Kidney epithelial cell (primary cell): Measurements from ENCODE around the gene LCN15. TPM values are rescaled to one million over a fixed set of nuclear protein-coding genes. Genes with fewer than 3 reads are reported as not detected.

ENCODE experiments used
- DNase-seq: peaks from one replicate; pipeline ENCODE4 v3.0.0-alpha.2; 2010; ENCODE audit warnings: low read depth
- H3K27me3 ChIP-seq: 2 replicates; pipeline ENCODE4 v1.6.0; 2011; ENCODE audit warnings: low read length; ENCODE audit not compliant: control insufficient read depth, insufficient read depth
- H3K36me3 ChIP-seq: 2 replicates; pipeline ENCODE4 v1.5.1; 2011; ENCODE audit warnings: low read length; ENCODE audit not compliant: control insufficient read depth, insufficient read depth
- H3K4me3 ChIP-seq: 2 replicates; pipeline ENCODE4 v1.5.1; 2011; ENCODE audit warnings: low read depth, mild to moderate bottlenecking, control low read depth, low read length
- total RNA-seq: library from RNA; depleted of rRNA; stranded (reverse); fragments of >200 nt; gene quantifications from 2 replicates; pipeline ENCODE4 v1.2.3, GENCODE V29; 2015
- TF ChIP-seq, protein P1 (sequence below): IDR thresholded peaks from 2 replicates; pipeline ENCODE4 v1.5.1; 2011; ENCODE audit warnings: mild to moderate bottlenecking, moderate library complexity, low read length, control low read depth, inconsistent platforms; ENCODE audit not compliant: insufficient read depth, poor library complexity, severe bottlenecking

Gene LCN15
- total RNA-seq, 1 donor from 2014 or later = not detected

DNA sequence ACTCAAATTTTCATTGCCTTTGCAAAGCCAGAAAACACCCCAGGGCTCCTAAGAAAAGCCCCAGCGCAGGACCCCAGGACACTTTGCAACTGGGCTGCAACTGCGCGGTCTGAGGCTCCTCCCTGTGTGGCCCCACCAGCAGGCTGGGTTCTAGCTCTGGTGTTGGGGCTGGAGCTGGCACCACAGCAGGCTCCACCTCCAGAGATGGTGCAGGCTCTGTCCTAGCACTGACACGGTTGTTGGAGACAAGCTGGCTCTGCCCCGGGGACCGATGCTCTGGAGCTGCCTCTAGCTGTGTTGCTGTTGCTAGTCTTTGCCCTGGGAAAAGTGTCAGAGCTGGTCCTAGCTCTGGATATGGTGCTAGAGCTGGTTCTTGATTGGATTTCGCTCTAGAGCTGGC lies 35.2 kb downstream of the LCN15 start:
- no peak for DNase-seq
- no peaks in the 10 kb centered on the region for H3K27me3 ChIP-seq
- TF ChIP-seq, protein P1, sequence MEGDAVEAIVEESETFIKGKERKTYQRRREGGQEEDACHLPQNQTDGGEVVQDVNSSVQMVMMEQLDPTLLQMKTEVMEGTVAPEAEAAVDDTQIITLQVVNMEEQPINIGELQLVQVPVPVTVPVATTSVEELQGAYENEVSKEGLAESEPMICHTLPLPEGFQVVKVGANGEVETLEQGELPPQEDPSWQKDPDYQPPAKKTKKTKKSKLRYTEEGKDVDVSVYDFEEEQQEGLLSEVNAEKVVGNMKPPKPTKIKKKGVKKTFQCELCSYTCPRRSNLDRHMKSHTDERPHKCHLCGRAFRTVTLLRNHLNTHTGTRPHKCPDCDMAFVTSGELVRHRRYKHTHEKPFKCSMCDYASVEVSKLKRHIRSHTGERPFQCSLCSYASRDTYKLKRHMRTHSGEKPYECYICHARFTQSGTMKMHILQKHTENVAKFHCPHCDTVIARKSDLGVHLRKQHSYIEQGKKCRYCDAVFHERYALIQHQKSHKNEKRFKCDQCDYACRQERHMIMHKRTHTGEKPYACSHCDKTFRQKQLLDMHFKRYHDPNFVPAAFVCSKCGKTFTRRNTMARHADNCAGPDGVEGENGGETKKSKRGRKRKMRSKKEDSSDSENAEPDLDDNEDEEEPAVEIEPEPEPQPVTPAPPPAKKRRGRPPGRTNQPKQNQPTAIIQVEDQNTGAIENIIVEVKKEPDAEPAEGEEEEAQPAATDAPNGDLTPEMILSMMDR = no peak
- H3K4me3 ChIP-seq = no peak overlapping the region
- H3K36me3 ChIP-seq = no peaks in the 10 kb centered on the region

DNA sequence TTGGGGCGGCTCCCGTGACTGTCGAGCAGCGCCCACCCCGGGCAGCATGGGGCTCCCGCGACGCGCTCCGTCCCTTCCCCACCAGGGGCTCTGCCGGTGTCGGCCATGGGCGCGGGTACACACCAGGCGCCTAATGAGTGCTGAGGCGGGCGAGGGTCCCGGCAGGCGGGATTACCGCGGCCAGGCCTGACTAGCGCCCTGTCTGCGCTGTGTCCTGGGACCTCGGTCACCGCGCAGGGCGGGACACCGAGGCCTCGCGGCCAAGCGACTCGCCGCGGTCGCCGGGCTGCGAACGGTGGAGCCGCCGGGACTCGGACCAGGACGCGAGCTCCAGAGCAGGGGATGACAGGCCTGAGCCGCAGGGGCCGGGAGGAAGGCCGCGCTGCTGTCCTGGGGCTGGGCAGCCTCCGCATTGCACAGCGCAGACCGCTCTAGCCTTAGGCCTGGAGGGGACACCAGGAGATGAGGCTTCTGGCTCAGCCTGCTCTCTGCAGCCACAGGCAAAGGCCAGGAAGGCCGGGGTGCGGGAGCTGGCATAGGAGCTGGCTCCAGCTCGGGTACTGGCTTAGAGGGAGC lies 35.7 kb downstream of the LCN15 start:
- Histone ChIP-seq H3K27me3 (no peaks in the 10 kb centered on the region), H3K36me3 (no peaks in the 10 kb centered on the region), H3K4me3 (peak overlapping the region; percentile 81)
- TF ChIP-seq, protein P1 = no peak
- no peak for DNase-seq

DNA sequence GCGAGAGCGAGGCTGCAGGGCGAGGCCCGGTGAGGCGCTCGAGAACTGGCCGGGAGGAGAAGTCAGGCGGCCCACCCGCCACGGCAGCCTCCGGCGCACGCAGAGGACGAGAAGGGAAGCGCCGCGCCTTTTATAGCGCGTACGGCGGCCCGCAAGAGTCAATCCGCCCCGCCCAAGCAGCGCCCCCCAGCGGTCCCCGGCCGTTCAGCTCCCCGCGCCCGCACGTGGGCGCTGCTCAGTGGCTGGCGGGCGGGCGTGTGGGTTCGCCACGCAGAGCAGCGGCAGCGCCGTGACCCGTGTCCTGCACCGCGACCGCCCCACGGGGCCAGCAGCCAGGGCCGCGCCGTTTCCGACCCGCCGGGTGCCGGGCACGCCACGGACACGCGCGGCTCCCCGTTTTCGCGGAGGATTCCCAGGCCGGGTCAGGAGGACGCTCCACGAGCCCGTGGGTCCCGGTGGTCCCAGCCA lies 36.2 kb downstream of the LCN15 start:
- TF ChIP-seq, protein P1 = peak; percentile 70
- H3K4me3 ChIP-seq = peak overlapping the region; percentile 81
- no peak for DNase-seq
- no peaks in the 10 kb centered on the region for H3K36me3 ChIP-seq
- no peaks in the 10 kb centered on the region for H3K27me3 ChIP-seq

DNA sequence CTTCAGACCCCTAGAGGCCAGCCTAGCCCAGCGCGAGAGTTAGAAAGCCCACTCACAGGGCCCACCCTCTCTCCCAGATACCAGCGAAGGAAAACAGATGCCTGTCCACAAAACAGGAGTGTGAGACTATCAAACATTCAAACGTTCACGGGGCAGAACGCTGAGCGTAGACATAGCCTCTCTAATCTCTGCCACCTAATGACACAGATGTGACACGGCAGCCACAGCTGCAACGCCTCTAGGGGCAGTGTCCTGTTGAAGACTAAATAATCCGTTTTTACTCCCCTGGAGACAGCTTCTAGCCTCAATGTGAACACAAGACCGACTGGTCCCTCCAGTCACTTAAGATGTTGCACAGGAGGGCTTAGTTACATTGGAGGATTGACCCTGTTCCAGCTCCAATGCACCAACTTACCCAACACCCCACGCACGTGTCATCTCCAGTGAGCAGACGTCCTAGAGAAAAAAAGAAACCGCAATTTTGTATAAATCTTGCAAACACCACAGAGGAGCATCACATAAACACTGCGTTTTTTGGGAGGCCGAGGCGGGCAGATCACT lies 37.6 kb downstream of the LCN15 start:
- no peak for DNase-seq
- Histone ChIP-seq H3K27me3 (no peaks in the 10 kb centered on the region), H3K36me3 (no peaks in the 10 kb centered on the region), H3K4me3 (peak overlapping the region; percentile 81)
- TF ChIP-seq, protein P1 = peak; percentile 58

DNA sequence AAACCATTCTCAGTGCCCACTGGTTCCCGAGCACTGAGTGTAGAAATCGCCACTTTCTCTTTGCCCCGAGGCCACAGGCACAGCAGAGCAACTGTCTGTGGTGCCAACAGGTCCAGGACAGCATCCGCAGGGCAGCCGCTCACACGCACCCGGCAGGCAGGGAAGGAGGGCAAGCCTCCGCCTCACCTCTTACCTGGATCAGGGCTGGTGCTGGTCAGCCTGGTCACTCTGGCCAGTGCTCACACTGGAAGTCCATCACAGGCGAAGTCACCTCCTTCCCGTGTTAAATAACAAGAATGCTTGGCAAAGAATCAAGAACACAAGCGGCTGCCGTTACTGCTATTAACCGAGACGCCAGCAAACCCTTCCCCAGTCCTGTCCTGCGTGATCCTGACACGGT lies 38.2 kb downstream of the LCN15 start:
- Histone ChIP-seq H3K27me3 (no peaks in the 10 kb centered on the region), H3K4me3 (no peak overlapping the region), H3K36me3 (no peaks in the 10 kb centered on the region)
- TF ChIP-seq, protein P1 = no peak
- no peak for DNase-seq

DNA sequence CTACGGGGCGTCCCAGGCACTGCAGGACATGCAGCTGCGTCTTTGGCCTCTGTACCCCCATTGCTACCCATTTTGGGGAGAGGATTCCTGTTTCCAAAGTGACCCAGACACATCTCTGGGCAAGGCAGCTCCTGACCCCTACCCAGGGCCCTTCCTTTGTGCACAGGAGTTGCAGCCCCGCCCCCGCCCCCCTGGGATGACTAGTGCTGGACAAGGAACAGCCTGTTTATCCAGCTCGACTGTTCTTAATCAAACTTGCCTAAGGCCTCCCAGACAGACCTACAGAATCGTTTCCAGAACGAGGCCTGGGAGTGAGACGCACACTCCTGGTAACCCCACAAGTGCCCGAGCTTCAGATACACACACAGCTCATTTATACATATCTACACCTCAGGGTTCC lies 38.7 kb downstream of the LCN15 start:
- H3K27me3 ChIP-seq = no peaks in the 10 kb centered on the region
- no peaks in the 10 kb centered on the region for H3K36me3 ChIP-seq
- no peak for DNase-seq
- TF ChIP-seq, protein P1 = no peak
- H3K4me3 ChIP-seq = no peak overlapping the region
